ENCODE measurements around the gene CHADL. TPM values are rescaled to one million over a fixed set of nuclear protein-coding genes. Genes with fewer than 3 reads are reported as not detected.

The CHADL gene
- total and polyA plus RNA-seq, 2 of the 8 experiments (the other 6 are each of a cell fraction or from before 2014, with no cell fraction given), result 0.78 to 1.4 TPM

GRCh38 chr22:41203118-41203517 lies 37.6 kb downstream of the CHADL start:
- no peak overlapping the region for H3K56ac ChIP-seq (replicated peaks; ENCODE audit: insufficient read length, low read depth, low read length)
- no peak overlapping the region for H3K4ac ChIP-seq (replicated peaks; ENCODE audit: insufficient read length, low read depth, low read length)
- H3K27me3 ChIP-seq (replicated peaks in 1 of 4; ENCODE audit: control insufficient read depth in 3 of 4, extremely low read depth in 1 of 4, insufficient read depth in 3 of 4, low read length in 3 of 4), result peaks cover 0 to 10% (median 5%) of the 10 kb centered on the region in 4 experiments; a peak in 5 of 7 replicates
- H2AK5ac ChIP-seq (ENCODE audit: low read depth, low read length), result no peak overlapping the region
- no peak overlapping the region for H2AFZ ChIP-seq (ENCODE audit: low read length)
- H3K23ac ChIP-seq (ENCODE audit: insufficient read length), result no peak overlapping the region
- H3K79me2 ChIP-seq (ENCODE audit: control insufficient read depth in 1 of 2, insufficient read depth in 2 of 2, low read length in 2 of 2), result peaks cover 0 to 9% of the 10 kb centered on the region in 2 experiments; a peak in 2 of 4 replicates
- H4K91ac ChIP-seq (replicated peaks; ENCODE audit: insufficient read length, low read length), result no peak overlapping the region
- H3K18ac ChIP-seq (ENCODE audit: extremely low read depth, low read length), result no peak overlapping the region
- H4K8ac ChIP-seq (ENCODE audit: extremely low read depth, insufficient read depth, low read length), result no peak overlapping the region
- no peak overlapping the region for H3K4me3 ChIP-seq (ENCODE audit: extremely low read depth in 1 of 4, insufficient read depth in 2 of 4, low read depth in 3 of 4, low read length in 4 of 4)
- H3K9ac ChIP-seq (replicated peaks in 1 of 4; ENCODE audit: extremely low read depth in 1 of 4, low read depth in 3 of 4, low read length in 3 of 4), result no peak overlapping the region
- DNase-seq (ENCODE audit: low read depth in 1 of 2, low spot score in 2 of 2), result no peak
- 96% methylated on average over 2 of the region's 2 CpGs; no CpG with 5 or more reads in 1 of the 2 experiments for WGBS, 2 experiments (ENCODE audit: extremely low coverage in 1 of 2, insufficient coverage in 1 of 2, insufficient read length in 1 of 2, insufficient replicate concordance in 2 of 2, low coverage in 1 of 2, low lambda C conversion rate in 2 of 2, missing lambda C conversion rate in 1 of 2)
- no peak overlapping the region for H2BK15ac ChIP-seq (ENCODE audit: low read length)
- H3K79me1 ChIP-seq (ENCODE audit: low read depth, low read length), result no peaks in the 10 kb centered on the region; the same call in 1 of the 2 replicates
- no peak overlapping the region for H2BK120ac ChIP-seq (replicated peaks; ENCODE audit: low read depth, low read length)
- peaks cover 7% of the 10 kb centered on the region for H3K23me2 ChIP-seq (ENCODE audit: low read depth, low read length)
- no peaks in the 10 kb centered on the region for H3K9me3 ChIP-seq (ENCODE audit: insufficient read depth in 2 of 2, low read depth in 1 of 2, low read length in 1 of 2)
- peaks cover 0 to 4% (median 0%) of the 10 kb centered on the region in 4 experiments; a peak in 2 of 7 replicates for H3K4me1 ChIP-seq (replicated peaks in 1 of 4; ENCODE audit: control insufficient read depth in 3 of 4, insufficient read depth in 4 of 4, low read length in 3 of 4)
- ChIA-PET CTCF (ENCODE audit: partially characterized antibody) (interaction anchor here (0.8 kb wide), 1 partner anchor 13 kb away, joined by 4 read pairs; no protein-coding TSS in a partner anchor), POLR2A (ENCODE audit: partially characterized antibody) (no interaction called here)
- H4K5ac ChIP-seq (ENCODE audit: insufficient read length, low read depth, low read length), result no peak overlapping the region
- H3K4me2 ChIP-seq (ENCODE audit: insufficient read depth in 1 of 2, low read depth in 2 of 2, low read length in 2 of 2), result no peak overlapping the region
- no peak overlapping the region for H2BK12ac ChIP-seq (ENCODE audit: low read depth, low read length)
- no peak for FAIRE-seq
- no peaks in the 10 kb centered on the region for H3K36me3 ChIP-seq (ENCODE audit: control insufficient read depth in 2 of 4, insufficient read depth in 4 of 4, low read length in 3 of 4)
- H3K27ac ChIP-seq (ENCODE audit: low read depth, low read length), result no peak overlapping the region
- H4K20me1 ChIP-seq (replicated peaks in 1 of 2; ENCODE audit: control insufficient read depth in 1 of 2, insufficient read depth in 2 of 2, low read length in 2 of 2), result no peaks in the 10 kb centered on the region
- H2BK20ac ChIP-seq (ENCODE audit: low read length), result no peak overlapping the region
- no peak overlapping the region for H3K14ac ChIP-seq (ENCODE audit: insufficient read length)
- no peak overlapping the region for H2BK5ac ChIP-seq (ENCODE audit: low read depth, low read length)
- TF ChIP-seq MAFK (IDR thresholded peaks at IDR 0.05; ENCODE audit: low read depth, low read length), result no peak
- TF ChIP-seq RBBP5 (IDR thresholded peaks at IDR 0.05; ENCODE audit: borderline replicate concordance, low read depth, low read length), result no peak
- no peak for TF ChIP-seq NANOG (IDR thresholded peaks at IDR 0.05; ENCODE audit: insufficient read depth, low read depth, low read length, poor library complexity, severe bottlenecking)
- TF ChIP-seq CTCF (IDR thresholded peaks at IDR 0.05; ENCODE audit: control extremely low read depth in 1 of 3, insufficient read depth in 1 of 3, low read depth in 1 of 3, low read length in 3 of 3), result no peak
- TF ChIP-seq SIN3A (conservative IDR thresholded peaks at IDR 0.05 in 1 of 2, IDR thresholded peaks at IDR 0.05 in 1 of 2; ENCODE audit: low read depth in 1 of 2, low read length in 2 of 2), result no peak
- TF ChIP-seq BACH1 (IDR thresholded peaks at IDR 0.05; ENCODE audit: low read length), result no peak
- TF ChIP-seq TBP (IDR thresholded peaks at IDR 0.05; ENCODE audit: low read depth, low read length), result no peak
- TF ChIP-seq ATF3 (IDR thresholded peaks at IDR 0.05; ENCODE audit: insufficient read depth, low read depth, low read length), result no peak
- TF ChIP-seq MAX (IDR thresholded peaks at IDR 0.05), result no peak
- TF ChIP-seq SAP30 (IDR thresholded peaks at IDR 0.05; ENCODE audit: insufficient read depth, insufficient replicate concordance, low read length), result no peak
